ENCODE measurements around the gene DIP2C. TPM values are rescaled to one million over a fixed set of nuclear protein-coding genes. Genes with fewer than 3 reads are reported as not detected.
"Not testable (repeated sequence)": the region's sequence is repeated elsewhere in the genome, so short reads cannot be mapped to it uniquely, and the experiment has no call there.

Gene DIP2C
- total RNA-seq, 2 donors from 2014 or later: 13.0 to 13.7 TPM

DNA sequence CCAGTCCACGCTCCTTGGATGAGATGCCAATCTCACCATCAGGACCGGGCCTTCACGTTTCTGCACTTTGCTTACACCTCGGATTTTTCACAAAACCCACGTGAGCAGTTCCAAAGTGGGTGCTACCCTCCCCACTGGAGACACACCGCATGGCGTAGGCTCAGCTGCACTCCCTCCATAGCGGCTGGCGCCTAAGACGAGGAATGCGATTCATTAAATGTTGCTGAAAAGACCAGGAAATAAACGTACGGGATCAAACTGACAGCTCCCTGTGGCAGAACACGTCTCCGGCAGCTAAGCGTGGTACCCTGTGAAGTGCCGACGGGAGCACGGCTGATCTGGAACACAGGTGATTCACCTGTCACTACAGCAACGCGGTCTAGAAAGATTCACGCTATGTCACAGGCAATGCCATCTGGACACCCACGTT is 209.0 kb downstream of the DIP2C start:
- Mint-ChIP-seq H3K27ac (no peak overlapping the region), H3K4me3 (no peak overlapping the region), H3K4me1 (no peaks in the 10 kb centered on the region), H3K36me3 (ENCODE audit: low read depth) (peaks cover 15% of the 10 kb centered on the region), H3K9me3 (peaks cover 14% of the 10 kb centered on the region), H3K27me3 (ENCODE audit: insufficient read depth) (no peaks in the 10 kb centered on the region)
- no peaks in the 10 kb centered on the region for H3K9me3 ChIP-seq (ENCODE audit: control insufficient read depth, low read length)
- peaks cover 7% of the 10 kb centered on the region for H3K27me3 ChIP-seq (ENCODE audit: control insufficient read depth, insufficient read depth, low read length, poor library complexity, severe bottlenecking)
- H3K27ac ChIP-seq (ENCODE audit: low read depth, low read length): no peak overlapping the region
- DNase-seq: peak; percentile 28
- H3K9ac ChIP-seq (ENCODE audit: extremely low read depth, low read length, poor library complexity, severe bottlenecking): no peak overlapping the region
- no peak overlapping the region for H3K4me3 ChIP-seq (ENCODE audit: low read length)
- WGBS, 2 experiments (ENCODE audit: insufficient coverage in 1 of 2, insufficient read length in 1 of 2): 96 to 97% methylated on average over 21 to 23 of the region's 23 CpGs
- TF ChIP-seq, protein P1, sequence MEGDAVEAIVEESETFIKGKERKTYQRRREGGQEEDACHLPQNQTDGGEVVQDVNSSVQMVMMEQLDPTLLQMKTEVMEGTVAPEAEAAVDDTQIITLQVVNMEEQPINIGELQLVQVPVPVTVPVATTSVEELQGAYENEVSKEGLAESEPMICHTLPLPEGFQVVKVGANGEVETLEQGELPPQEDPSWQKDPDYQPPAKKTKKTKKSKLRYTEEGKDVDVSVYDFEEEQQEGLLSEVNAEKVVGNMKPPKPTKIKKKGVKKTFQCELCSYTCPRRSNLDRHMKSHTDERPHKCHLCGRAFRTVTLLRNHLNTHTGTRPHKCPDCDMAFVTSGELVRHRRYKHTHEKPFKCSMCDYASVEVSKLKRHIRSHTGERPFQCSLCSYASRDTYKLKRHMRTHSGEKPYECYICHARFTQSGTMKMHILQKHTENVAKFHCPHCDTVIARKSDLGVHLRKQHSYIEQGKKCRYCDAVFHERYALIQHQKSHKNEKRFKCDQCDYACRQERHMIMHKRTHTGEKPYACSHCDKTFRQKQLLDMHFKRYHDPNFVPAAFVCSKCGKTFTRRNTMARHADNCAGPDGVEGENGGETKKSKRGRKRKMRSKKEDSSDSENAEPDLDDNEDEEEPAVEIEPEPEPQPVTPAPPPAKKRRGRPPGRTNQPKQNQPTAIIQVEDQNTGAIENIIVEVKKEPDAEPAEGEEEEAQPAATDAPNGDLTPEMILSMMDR (conservative IDR thresholded peaks at IDR 0.05): no peak
- H3K36me3 ChIP-seq (ENCODE audit: control insufficient read depth, insufficient read depth, low read length): peaks cover 9% of the 10 kb centered on the region
- H3K4me1 ChIP-seq (ENCODE audit: control insufficient read depth, insufficient read depth, low read length): no peaks in the 10 kb centered on the region

DNA sequence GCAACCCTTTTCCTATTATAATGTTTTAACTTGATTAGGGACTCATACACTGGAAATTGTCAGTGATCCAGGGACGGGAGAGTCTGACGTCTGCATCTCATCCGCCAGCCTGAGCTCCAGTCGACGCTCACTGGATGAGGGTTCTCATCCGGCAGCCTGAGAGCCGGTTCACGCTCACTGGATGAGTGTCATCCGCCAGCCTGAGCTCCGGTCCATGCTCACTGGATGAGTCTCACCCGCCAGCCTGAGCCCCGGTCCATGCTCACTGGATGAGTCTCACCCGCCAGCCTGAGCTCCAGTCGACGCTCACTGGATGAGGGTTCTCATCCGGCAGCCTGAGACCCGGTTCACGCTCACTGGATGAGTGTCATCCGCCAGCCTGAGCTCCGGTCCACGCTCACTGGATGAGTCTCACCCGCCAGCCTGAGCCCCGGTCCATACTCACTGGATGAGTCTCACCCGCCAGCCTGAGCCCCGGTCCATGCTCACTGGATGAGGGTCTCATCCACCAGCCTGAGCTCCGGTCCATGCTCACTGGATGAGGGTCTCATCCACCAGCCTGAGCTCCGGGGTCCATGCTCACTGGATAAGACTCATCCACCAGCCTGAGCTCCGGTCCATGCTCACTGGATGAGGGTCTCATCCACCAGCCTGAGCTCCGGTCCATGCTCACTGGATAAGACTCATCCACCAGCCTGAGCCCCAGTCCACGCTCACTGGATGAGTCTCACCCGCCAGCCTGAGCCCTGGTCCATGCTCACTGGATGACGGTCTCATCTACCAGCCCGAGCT is 209.6 kb downstream of the DIP2C start:
- H3K4me3 ChIP-seq (ENCODE audit: low read length); H3K9ac ChIP-seq (ENCODE audit: extremely low read depth, low read length, poor library complexity, severe bottlenecking); H3K36me3 ChIP-seq (ENCODE audit: control insufficient read depth, insufficient read depth, low read length); H3K27ac Mint-ChIP-seq; H3K27ac ChIP-seq (ENCODE audit: low read depth, low read length); H3K4me3 Mint-ChIP-seq; H3K4me1 ChIP-seq (ENCODE audit: control insufficient read depth, insufficient read depth, low read length); H3K9me3 ChIP-seq (ENCODE audit: control insufficient read depth, low read length); H3K27me3 Mint-ChIP-seq (ENCODE audit: insufficient read depth); H3K27me3 ChIP-seq (ENCODE audit: control insufficient read depth, insufficient read depth, low read length, poor library complexity, severe bottlenecking); H3K4me1 Mint-ChIP-seq: not testable (repeated sequence)
- 93 to 94% methylated on average over 32 to 33 of the region's 33 CpGs for WGBS, 2 experiments (ENCODE audit: insufficient coverage in 1 of 2, insufficient read length in 1 of 2)
- Mint-ChIP-seq H3K9me3 (peaks cover 14% of the 10 kb centered on the region), H3K36me3 (ENCODE audit: low read depth) (peaks cover 15% of the 10 kb centered on the region)
- DNase-seq: peak; percentile 29

- H3K27me3 Mint-ChIP-seq (ENCODE audit: insufficient read depth): no peaks in the 10 kb centered on the region
- Histone ChIP-seq H3K27ac (ENCODE audit: low read depth, low read length) (no peak overlapping the region), H3K4me3 (ENCODE audit: low read length) (no peak overlapping the region), H3K9me3 (ENCODE audit: control insufficient read depth, low read length) (no peaks in the 10 kb centered on the region), H3K9ac (ENCODE audit: extremely low read depth, low read length, poor library complexity, severe bottlenecking) (no peak overlapping the region), H3K36me3 (ENCODE audit: control insufficient read depth, insufficient read depth, low read length) (no peaks in the 10 kb centered on the region), H3K27me3 (ENCODE audit: control insufficient read depth, insufficient read depth, low read length, poor library complexity, severe bottlenecking) (no peaks in the 10 kb centered on the region), H3K4me1 (ENCODE audit: control insufficient read depth, insufficient read depth, low read length) (no peaks in the 10 kb centered on the region)
- H3K4me1 Mint-ChIP-seq: no peaks in the 10 kb centered on the region
- H3K9me3 Mint-ChIP-seq: peaks cover 14% of the 10 kb centered on the region
- H3K4me3 Mint-ChIP-seq: no peak overlapping the region
- WGBS, 2 experiments (ENCODE audit: insufficient coverage in 1 of 2, insufficient read length in 1 of 2): 92 to 97% methylated on average over 16 to 21 of the region's 21 CpGs
- TF ChIP-seq, protein P1 (conservative IDR thresholded peaks at IDR 0.05): no peak
- H3K27ac Mint-ChIP-seq: no peak overlapping the region
- peaks cover 13% of the 10 kb centered on the region for H3K36me3 Mint-ChIP-seq (ENCODE audit: low read depth)
- peak; percentile 37 for DNase-seq
Measured at GRCh38 chr10:478471-479245, 210.8 kb downstream of the DIP2C start.
